ENCODE data around the gene ANKS1B.
A peak's percentile ranks its signal among the peaks of the same experiment; 100 is the strongest.
"Not testable (repeated sequence)": the region's sequence is repeated elsewhere in the genome, so short reads cannot be mapped to it uniquely, and the experiment has no call there.

The ANKS1B gene

GRCh38 chr12:99704458-99704857 lies 280.3 kb downstream of the ANKS1B start:
- no peak for DNase-seq (ENCODE audit: low spot score)

DNA sequence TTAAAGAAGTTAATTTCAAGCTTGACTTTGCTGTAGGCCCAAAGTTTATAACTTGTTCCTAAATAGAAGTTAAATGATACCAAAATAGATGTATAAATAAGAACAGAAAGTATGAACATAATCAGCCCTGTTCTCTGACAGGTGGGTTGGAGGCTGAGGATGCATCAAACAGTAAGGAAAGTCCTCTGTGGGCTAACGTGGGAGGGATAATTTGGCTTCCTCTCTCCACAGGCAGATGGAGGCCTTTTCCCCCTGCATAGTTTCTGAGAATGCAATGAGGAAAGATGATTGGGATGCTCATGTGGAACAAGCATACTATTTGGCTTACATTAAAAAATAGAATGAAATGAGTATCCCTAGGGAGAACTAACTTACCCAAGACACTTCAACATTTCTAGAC lies 280.7 kb downstream of the ANKS1B start:
- no peak for DNase-seq (ENCODE audit: low spot score)

- DNase-seq (ENCODE audit: low spot score) = no peak
Measured at GRCh38 chr12:99700032-99700431, 284.7 kb downstream of the ANKS1B start.

DNA sequence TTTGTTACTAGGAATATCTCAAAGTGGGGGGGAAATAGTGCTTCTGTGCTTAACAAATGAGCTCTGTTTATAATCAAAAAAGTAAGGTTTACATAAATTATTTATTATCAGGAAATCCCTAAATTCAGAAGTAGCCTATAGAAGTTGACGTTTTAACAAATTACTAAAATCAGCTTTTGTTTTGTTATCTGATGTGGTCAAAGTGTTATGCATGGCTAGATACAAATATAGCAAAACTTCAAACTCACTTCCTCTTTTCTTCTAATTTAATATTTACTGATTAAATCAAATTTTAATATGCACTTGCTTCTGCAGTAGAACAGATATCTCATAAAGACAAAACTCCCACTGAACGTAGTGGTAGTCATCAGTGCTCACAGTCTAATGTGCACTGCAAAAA lies 289.7 kb downstream of the ANKS1B start:
- DNase-seq (ENCODE audit: low spot score) = no peak

DNA sequence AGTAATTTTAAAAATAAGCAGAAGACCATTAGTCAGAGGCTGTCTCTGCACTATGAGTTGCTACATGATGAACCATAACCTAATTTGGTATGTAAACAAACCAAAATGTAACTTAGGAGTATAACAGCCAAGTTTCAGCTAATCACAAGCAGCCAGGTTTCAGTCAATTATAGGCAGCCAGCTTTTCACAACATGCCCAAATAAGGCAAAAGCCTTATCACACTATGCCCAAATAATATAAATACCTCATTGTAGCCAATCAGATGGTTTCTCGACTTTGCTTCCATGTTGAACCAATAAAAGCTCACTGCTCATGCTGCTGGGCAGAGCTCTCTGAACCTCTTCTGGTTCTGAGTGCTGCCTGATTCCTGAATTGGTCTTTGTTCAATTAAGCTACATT lies 298.6 kb downstream of the ANKS1B start:
- no peak for DNase-seq (ENCODE audit: low spot score)

- no peak for DNase-seq (ENCODE audit: low spot score)
Measured at GRCh38 chr12:99680276-99680675, 304.5 kb downstream of the ANKS1B start.

- no peak for DNase-seq (ENCODE audit: low spot score)
Measured at GRCh38 chr12:99670635-99671034, 314.1 kb downstream of the ANKS1B start.

DNA sequence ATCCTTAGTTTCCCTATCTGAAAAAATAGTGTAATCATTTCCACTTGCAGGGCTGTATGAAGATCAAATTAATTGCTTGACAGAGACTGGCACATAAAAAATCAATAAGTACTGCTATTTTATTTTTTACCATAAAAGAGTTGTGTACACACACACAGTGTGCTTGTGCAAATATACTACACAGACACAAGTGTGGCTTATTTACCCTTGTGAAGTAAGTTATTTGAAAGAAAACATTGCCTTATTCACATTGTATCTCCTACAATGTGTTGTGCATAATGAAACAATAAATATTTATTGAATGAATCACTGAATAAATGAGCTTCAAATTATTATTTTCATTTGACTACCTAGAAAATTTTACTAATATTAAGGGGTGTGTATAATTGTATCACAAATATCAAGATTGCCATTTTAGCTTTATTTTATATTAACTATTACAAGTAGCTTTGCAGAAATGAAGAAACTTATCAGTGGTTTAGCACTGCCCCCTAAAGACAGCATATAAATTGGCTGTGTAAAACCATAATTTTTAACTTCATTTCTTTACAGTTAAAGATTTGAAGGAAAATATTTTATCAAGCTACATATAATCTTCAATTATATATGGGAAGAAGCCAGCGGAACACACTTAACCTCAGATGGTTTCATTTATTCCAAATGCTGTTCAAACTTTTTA lies 325.9 kb downstream of the ANKS1B start:
- DNase-seq (ENCODE audit: low spot score) = no peak

DNA sequence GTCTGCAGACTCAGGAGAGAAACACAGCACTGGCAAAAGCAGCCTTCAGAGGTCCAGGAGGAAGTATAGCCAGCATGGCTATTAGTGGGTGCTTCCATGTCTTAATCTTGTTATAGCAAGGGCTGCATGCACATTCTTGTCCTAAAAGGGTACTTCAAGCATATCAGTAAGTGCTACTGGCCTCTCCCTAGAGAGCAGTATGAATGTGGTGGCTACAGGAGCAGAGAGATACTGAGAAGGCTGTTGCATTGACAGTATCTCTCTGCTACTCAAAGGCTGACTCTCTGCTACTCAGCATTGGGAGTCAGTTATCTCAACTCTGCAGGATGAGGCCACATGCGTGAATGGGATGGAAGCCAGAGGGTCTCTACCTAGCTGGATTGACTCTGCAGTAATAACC lies 335.2 kb downstream of the ANKS1B start:
- DNase-seq (ENCODE audit: low spot score) = no peak

- no peak for DNase-seq (ENCODE audit: low spot score)
Measured at GRCh38 chr12:99648183-99648582, 336.6 kb downstream of the ANKS1B start.

GRCh38 chr12:99647453-99647852 lies 337.3 kb downstream of the ANKS1B start, which contains the start of gene GARIN6:
Gene GARIN6 (plus strand): TSS chr12:99647753. CDS start chr12:99648175, 422 bp downstream.
- DNase-seq (ENCODE audit: low spot score) = no peak

DNA sequence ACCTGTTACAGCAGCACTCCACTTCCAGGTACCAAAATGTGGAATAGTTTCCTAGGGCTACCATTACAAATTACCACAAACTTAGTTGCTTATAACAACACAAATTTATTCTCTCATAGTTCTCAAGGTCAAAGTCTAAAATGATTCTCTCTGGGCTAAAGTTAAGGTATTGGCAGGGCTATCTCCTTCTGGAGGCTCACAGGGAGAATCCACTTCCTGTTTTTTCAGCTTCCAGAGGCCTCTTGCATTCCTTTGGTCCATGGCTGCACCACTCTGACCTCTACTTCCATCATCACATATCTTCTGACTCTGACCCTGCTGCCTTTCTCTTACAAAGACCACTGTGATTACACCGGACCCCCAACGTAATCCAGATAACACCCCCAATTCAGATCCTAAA lies 340.1 kb downstream of the ANKS1B start:
- DNase-seq (ENCODE audit: low spot score) = no peak

- DNase-seq (ENCODE audit: low spot score) = no peak
Measured at GRCh38 chr12:99627459-99627858, 357.3 kb downstream of the ANKS1B start.

- DNase-seq (ENCODE audit: low spot score) = not testable (repeated sequence)
Measured at GRCh38 chr12:99624591-99624990, 360.1 kb downstream of the ANKS1B start.

- DNase-seq (ENCODE audit: low spot score) = no peak
Measured at GRCh38 chr12:99620159-99620479, 364.6 kb downstream of the ANKS1B start.

DNA sequence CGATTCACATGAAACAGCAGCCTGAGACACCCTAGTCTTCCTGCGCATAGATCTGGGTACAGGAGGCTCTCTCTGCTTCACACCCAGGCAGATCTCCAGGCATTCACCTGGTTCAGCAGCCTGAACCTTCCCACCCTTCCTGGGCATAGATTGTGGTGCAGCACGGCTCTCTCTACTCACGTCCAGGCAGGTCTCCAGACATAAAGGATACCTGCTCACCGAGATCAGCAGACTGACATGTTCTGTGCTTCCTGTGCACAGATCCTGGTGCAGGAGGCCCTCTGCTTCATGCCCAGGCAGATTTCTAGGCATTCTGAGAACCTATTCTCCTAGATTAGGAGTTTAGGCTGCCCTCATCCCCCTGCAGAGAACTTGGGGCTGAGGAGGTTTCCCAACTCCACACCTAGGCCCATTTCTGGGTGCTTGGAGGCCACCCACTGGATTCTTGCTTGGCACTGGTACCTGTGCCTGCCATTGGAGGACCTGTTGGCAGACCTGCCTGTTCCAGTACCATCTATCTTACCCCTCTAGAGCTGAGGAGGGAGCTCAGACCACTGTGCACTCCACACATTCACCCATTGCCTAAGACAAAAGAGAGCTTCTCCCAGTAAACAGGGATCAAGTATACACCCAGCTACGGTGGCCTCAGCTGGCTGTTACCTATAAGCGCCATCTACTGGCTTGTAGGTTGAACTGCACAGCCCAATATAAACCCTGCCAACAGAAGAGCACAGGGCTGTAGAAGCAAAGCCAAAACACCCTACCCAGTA lies 365.2 kb downstream of the ANKS1B start:
- DNase-seq (ENCODE audit: low spot score) = peak; percentile 23

- DNase-seq (ENCODE audit: low spot score) = peak; percentile 11
Measured at GRCh38 chr12:99618657-99619056, 366.1 kb downstream of the ANKS1B start.

GRCh38 chr12:99611599-99611998 lies 373.1 kb downstream of the ANKS1B start:
- DNase-seq (ENCODE audit: low spot score) = peak; percentile 18

- no peak for DNase-seq (ENCODE audit: low spot score)
Measured at GRCh38 chr12:99611117-99611516, 373.6 kb downstream of the ANKS1B start.

DNA sequence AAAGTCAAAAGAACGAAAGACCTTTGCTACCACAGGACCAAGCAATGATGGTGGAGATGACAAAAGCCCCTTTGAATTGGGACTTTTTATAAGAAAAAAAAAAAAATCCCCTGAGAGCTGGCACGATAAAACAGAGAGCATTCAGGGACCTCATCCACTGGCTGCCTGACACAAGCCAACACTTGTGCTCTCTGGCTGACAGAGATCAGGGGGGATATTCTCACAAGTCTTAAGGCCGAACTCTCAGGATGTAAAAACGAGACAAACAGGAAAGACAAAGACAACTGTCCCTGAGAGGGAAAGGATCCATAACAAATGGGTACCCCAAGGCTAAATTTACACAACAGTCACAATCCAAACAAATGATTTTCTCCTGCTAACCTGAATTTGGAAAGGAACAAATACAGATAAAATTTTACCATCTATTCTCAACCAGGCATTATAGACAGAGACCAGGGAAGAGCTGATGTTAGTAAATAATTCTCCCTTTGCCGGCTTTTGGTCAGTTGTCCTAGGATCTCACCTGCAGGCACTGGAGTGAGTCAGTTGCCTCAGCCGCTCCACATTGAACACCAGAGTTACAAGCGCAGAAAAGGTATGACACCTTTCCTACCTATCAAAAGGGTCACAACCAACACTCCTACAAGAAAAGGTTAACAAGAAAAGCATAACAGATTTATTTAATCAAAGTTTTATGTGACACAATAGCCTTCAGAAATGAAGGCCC lies 375.1 kb downstream of the ANKS1B start:
- no peak for DNase-seq (ENCODE audit: low spot score)

- DNase-seq (ENCODE audit: low spot score) = no peak
Measured at GRCh38 chr12:99600388-99600787, 384.3 kb downstream of the ANKS1B start.

DNA sequence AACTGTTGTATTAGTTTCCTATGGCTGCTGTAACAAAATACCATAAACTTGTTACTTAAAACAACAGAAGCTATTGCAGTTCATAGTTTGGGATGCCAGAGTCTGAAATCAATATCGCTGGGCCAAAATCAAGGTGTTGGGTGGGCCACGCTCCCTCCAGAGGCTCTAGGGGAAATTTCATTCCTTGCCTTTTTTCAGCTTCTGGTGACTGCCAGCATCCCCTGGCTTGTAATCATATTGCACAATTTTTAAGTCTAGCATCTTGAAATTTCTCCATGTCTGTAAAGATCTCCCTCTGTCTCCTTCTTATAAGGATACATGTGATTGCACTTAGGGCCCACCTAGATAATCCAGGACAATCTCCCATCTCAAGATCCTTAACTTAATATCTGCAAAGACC lies 386.0 kb downstream of the ANKS1B start:
- no peak for DNase-seq (ENCODE audit: low spot score)

- no peak for DNase-seq (ENCODE audit: low spot score)
Measured at GRCh38 chr12:99596762-99597161, 388.0 kb downstream of the ANKS1B start.

All from GM03348 (cell line).